Fibroblast of upper back skin (primary cell): Measurements from ENCODE around the gene ARHGAP23.

Experiments used
- DNase-seq: peaks from one replicate; pipeline ENCODE4 v3.0.0-alpha.2; 2013

Gene ARHGAP23

DNA sequence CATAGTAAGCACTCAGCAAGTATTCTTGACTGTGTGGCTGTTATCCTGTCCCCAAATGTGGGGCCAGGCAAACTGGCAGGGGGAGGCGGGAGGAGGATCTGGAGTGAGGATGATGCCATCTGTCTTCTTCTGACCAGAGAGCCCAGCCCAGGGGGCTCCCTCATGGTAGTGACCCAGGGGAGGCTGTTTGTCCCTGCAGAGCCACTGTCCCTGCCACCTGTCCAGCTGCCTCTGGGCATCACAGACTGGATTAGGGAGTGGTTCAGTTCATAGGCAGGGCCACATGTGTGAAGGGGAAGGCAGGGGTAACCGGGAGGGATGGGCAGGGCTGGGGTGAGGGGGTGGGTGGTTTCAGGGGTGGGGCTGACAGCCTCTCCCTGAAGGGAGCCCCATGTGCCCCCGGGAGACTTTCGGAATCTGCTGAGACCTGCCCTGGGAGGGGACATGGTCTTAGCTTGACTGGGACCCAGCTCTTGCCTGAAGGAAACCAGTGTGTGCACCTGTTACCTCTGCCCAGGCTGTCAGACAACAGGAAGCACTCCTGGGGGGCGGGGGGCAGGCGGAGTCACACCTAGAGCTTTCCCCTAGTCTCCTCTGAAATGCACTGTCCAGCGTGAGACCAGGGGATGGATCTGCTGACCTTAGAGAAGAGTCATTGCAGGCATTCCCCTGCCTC, 15.2 kb downstream of the ARHGAP23 start:
- DNase-seq, result no peak

DNA sequence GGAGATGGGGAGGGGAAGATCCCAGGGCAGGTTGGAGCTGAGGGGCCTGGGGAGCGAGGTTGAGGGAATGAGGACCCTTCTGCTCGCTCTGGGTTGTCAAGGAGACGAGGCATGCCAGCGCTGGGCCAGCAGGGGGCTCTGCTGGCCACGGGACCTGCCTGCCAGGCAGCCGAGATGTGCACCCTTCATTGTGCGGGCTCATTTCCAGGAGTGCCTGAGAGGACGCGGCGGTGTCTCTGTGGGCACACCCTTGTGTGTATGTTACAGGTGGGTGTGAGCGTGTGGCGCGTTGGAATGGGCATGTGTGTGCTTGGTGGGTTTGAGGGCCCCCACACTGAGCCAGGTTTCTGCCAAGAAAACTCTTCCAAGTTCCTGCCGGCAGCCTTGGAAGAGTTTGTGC, 15.9 kb downstream of the ARHGAP23 start:
- peak; percentile 68 for DNase-seq

DNA sequence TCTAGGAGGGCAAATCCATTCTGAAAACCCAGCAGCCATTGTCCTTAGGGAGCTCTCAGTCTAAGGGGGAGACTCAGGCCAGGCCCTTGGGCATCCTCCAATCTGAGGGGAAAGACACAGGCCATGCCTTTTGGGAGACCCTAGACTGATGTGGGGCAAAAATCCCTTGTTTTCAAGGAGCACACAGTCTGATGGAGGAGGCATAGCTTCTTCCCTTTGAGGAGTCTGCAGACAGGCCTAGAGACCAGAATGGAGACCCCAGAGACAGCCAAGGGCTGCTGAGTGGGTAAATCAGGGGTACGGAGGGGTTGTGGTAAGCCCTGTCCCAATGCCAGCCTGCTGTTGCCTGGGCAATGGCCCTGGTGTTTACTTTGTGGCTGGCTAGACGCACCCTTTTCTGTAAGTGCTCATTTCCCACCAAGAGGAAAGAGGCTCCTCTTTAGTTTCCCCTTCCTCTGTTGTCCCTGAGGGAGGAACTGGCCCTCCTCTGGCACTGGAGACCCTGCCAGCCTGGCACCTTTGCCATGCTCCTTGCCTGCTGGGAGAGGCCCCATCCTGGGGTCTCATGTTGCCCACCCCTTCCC, 19.3 kb downstream of the ARHGAP23 start:
- DNase-seq, result no peak

DNA sequence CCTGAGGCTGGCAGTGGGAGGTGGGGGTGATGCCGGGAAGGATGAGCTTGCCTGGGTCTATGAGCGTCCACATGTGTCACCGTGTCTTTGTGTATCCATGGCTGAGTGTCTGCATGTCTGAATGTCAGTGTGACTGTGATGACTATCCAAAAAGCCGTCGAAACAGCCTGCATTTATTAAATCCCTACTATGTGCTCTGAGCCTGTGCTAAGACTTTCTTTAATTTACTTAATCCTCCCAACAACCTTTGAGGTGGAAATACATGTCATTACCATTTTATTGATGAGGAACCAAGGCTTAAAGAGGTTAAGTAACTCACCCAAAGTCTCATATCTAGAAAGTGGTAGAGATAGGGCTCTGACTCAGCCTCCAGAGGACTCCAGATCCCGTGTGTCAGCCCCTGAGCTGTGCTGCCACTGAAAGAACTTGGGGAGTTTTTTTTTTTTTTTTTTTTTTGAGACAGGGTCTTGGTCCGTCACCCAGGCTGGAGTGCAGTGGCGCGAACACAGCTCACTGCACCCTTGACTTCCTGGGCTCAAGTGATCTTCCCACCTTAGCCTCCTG, 20.0 kb downstream of the ARHGAP23 start:
- no peak for DNase-seq

DNA sequence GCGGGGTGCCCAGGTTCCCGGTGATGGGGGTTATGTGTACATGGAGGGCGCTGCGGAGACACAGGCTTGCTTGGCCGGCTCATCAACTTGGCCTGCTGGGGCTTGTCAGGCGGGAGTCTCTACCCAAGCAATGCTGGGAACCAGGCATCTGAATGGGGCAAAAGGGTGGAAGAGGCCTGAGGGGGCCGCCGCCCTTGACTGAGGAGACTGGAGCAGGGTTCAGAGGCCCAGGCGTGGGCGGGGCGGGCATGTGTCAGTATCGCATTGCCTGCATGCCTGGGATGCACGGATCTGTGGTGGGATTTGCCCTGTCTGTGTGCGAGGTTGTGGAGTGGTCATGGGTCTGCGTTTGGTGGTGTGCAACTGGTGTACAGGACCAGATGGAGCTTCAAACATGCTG, 21.1 kb downstream of the ARHGAP23 start:
- DNase-seq, result peak; percentile 39

DNA sequence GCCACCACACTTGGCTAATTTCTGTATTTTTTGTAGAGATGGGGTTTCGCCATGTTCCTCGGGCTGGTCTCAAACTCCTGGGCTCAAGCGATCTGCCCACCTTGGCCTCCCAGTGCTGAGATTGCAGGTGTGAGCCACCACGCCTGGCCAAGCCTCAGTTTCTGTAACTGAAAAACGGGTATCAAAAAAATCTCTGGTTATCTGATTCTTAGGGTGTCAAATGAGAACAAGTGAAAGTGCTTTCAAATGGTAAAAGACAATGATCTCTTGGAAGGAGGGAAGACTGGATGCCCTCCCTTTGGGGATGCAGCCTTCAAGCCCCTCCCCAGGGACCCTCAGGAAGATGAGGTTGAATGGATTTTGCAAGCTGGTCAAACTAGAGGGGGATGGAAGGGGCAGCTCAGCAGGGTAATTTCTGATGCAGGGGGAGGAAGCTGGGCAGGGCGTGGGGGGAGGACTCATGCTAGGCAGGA, 22.3 kb downstream of the ARHGAP23 start:
- no peak for DNase-seq

DNA sequence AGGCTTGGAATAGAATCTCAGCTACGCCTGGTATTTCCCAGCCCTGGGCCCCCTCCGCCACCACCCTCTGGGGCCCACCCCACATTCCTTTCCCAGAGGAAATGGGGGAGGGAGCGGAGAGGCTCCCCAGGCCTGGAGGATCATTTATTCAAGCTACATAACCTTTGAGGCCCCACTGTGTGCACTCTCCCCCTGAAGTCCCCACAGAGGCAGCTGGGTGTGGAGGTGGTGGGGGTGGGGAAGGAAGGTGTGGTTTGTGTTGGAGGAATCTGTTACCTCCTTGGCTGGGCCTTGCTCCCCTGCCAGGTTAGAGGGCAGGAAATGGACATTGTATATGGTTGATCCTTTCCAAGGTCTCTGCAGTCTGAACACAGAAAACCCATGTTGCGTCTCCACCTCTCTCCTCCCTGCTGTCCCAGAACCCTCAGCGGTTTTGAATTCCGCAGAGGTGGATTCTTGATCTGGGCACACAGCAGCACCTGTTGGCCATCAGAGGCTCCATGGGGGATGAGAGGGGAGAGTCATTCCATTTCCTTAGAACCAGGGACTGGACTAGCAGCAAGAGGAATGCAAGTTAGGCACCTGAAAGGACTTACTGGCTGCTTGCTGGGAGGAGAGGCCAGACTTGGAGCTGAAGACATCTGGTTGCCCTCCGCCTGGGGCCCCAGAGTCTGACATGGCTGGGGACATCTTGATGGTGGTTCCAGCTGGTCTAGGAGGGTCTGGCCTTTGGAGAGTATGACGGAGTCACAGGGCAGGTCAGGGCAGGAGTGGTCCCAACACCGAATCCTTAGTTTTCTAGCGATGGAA, 23.0 kb downstream of the ARHGAP23 start:
- DNase-seq, result peak; percentile 93

DNA sequence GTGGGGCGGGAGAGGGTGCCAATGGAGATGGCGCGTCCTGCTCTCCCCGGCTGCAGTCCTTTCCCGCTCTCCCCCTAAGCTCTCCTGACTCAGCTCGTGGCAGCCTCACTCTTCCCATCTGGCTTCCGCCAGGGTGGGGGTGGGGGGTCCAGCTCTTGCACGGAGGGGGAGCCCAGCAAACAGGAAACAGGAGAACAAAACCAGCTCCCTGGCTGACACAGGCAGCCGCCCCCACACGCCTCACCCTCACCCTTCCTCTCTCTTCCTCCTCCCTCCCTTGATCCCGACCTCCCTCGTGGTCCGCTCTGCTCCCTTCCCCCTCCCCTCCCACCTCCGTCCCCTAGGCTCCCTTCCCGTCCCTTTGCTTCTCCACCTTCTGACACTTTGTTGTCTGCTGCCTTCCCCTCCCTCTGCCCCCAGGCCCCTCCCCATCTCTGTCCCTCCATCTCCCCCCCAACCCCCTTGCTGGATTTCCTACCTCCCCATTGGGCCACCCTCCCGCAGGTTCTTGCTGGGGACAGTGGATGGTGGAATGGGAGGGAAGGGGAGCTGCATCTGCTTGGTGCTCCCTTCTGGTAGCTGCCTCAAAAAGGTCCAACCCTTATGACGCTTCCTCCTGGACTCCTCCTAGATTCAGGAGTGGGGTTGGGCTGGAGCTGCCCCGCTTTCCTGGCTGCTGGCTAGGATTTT, 23.7 kb downstream of the ARHGAP23 start:
- DNase-seq, result peak; percentile 98

DNA sequence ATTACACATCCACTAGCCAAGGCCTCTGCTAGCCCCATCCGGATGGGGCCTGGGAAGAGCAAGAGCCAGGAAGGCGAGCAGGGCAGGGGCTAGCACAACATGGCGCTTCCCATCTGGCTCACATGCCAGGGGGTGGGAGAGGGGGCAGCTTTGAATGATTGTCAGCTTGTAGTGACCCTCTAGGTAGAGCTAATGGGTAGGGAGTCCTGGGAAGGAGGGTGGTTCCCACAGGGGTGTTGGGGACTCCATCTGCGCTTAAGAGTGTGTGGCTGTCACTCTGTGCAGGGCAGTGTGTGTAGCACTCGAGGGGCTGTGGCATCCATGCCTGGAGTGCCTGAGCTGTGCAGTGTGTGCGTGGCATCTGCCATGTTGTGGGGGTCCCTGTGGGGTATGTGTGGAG, 24.5 kb downstream of the ARHGAP23 start:
- no peak for DNase-seq

DNA sequence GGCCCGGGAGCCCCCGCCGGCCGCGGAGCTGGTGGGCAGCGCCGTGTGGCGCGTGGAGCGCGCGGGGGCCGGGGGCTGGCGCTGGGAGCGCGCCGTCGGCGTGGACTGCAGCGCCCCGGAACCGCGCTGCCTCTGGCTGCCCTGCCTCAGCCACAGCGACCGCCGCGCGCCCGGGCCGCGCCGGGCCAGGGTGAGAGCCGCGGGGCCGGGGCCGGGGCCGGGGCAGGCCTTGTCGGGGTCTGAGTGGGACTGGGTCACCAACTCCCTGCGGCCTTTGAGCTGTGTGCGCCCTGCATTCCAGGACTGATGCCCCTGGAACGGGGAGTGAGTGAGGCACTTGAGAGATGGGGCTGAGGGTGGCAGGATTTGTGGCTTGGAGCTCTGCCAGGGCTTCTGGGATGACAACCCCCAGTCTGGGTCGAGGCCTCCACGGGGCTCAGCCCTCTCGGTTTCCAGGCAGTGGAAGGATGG, 25.7 kb downstream of the ARHGAP23 start:
- peak; percentile 65 for DNase-seq

DNA sequence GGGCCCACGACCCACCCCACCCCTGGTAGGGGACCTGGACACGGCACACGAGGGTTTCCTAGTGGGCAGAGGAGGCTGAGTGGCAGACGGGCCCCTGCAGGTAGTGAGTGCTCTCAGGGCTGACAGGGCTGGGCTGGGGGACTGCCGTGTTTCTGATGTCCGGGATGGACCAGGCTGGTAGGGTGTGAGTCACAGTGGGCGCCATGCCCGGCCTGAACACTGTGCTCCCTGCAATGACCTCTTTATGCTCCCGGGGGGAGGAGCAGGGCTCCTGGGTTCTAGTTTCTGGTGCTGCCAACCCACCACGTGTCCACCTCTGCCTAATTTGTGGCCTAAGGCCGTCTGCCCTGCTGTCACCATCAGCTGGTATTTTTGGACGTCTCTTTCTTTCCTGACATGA, 26.3 kb downstream of the ARHGAP23 start:
- DNase-seq, result peak; percentile 67

DNA sequence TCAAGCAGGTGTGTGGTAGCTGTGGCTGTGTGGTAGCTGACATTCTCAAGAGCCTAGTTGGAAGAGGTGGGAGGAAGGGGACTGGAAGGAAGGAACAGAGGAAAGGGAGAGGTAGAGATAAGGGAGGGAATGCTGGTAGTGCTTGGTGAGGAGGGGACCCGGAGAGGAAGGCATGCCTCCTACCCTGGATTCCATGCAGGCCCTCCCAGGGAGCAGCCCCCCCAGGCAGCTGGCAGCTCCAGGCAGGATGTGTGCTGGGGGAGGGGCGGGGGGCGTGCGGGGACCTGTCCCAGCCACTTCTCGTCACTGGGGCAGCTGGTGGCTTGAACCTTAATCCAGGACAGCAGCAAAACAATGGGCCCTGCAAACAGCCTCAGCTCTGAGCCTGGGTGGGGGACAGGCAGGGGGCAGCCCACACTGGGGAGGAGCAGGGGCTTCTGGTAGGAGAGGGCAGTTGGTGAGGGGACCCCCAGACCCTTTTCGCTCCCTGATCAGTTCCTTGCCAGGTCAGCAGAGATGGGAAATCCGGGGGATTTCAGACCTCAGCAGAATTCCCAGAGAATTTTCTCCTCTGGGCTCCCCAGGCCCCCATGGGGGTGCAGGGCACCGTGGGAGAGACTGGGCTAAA, 27.1 kb downstream of the ARHGAP23 start:
- peak; percentile 23 for DNase-seq

DNA sequence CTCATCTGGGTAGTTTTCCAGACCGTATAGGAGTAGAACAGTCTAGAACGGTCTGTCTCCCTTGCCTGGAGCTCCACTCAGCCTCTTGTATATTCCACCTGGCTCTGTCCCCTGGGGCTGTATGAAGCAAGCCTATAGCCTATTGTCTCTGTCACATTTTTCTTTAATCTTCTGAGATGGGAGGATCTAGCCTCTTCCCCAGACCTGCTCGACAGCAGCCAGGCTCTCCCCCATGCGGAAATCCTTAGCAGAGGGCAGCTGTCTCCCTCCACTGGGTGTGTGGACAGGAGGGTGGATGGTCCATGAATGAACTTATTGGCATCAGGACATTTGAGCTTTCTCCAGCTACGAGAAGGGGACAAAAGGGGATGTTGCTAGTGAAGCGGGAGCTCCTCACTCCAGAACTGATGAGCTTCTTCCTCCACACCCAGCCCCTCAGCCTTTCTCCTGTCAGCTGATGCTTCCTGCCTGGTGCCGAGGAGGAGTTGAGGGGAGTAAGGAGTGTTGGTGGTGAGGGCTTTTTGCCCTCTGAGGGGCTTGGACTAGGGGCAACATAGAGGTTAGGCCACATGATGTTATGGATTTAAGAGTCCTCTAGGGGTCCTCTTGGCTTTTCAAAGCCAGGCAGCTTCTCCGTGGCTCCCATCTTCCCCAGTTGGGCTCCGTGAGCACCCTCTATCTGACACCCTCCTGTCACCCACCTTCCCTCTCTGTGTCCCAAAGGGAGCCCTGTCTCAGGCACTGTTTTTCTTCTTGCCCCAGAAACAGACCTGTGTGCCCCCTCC, 28.0 kb downstream of the ARHGAP23 start:
- DNase-seq, result no peak

DNA sequence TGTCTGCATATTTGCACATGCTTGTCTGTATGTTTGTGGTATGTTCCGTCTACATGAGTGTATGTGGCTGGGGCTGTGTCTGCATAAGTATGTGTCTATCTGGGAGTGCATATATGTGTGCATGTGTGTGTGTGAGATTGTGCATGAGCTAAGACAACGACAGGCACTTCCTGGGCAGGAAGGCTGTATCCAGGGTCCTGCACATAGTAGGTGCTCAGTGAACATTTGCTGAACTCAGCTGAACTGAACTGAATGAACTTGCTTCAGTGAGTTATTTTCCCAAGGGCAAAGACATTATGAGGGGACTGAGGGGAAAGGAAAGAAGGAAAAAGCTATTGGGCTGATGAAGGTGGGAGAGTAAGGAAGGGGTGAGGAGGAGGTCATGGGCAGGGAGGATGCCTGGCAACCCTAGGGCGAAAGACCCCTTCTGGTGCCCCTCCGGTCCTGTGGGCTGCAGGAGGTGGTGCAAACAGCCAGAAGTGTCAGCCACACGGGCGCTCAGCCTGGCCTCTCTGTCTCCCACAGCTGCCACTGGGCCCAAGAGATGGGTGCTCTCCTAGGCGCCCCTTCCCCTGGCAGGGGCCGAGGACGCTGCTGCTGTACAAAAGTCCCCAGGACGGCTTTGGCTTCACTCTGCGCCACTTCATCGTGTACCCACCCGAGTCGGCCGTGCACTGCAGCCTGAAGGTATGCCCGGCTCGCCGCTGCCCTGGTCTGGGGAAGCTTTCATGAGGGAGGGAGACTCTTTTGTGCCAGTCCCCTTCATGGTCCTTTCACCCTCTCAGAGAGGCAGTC, 29.5 kb downstream of the ARHGAP23 start:
- no peak for DNase-seq

DNA sequence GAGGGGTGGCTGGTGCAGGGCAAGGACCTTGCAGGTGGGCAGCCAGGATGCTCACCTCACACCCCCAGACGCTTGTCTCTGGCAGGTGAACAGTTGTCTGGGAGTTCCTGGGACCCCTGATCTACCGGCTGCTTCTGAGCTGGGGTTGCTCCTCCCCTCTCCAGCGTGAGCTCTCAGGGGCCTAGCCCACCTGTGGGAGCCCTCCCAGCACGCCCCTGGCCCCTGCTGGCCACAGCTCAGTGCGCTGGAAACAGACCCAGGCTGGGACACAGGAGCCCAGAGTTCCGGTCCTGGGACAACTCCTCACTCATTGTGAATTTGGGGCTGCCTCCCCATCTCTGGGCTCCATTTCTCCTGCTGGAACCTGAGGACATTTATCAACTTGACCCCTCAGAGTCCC, 30.3 kb downstream of the ARHGAP23 start:
- no peak for DNase-seq

DNA sequence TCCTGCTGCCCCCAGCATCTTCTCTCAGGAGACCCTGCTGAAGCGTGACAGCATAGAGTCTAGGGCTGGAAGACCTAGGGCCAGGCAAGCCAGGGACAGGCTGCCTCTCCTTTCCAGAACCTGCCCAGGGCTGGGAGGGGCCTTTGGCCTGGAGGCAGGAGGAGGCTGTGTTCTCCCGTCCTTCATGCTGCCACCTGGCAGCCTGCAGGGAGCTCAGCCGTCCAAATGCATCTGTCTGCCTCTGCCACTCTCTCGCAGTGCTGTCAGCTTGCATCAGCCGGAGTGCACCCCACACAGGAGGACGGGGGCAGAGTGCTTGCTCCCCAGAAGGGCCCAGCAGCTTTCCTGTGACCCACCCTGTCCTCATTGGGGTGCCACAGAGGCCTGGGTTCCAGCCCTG, 31.3 kb downstream of the ARHGAP23 start:
- no peak for DNase-seq

DNA sequence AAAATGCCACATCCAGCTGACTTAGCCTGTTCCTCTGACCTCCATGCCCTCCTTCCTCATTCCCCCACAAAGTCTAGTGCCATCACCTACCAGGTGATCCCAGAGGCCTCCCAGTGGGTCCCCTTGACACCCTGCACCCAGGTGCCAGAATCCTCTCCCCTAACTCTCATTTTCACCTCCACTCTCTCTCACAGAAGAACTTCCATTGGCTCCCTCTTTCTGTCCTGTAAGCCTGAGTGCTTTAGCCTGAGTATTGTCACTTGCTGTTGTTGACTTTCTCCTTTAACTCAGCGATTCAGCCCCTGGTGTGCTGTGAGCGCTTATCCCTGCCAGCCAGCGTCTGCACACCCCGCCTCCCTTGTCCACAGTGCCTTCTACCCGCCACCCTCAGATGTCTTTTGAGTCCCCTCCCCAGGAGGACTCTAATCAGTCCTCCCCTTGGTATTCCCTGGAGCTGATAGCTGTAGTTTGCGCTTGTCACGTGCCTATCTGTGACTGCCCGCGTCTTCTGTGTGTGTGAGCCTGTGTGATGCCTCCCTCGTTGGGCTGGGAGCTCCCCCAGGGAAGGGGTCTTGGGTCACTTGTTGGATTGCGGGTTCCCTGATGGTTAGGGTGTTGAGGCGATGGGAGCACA, 31.9 kb downstream of the ARHGAP23 start:
- DNase-seq, result no peak

DNA sequence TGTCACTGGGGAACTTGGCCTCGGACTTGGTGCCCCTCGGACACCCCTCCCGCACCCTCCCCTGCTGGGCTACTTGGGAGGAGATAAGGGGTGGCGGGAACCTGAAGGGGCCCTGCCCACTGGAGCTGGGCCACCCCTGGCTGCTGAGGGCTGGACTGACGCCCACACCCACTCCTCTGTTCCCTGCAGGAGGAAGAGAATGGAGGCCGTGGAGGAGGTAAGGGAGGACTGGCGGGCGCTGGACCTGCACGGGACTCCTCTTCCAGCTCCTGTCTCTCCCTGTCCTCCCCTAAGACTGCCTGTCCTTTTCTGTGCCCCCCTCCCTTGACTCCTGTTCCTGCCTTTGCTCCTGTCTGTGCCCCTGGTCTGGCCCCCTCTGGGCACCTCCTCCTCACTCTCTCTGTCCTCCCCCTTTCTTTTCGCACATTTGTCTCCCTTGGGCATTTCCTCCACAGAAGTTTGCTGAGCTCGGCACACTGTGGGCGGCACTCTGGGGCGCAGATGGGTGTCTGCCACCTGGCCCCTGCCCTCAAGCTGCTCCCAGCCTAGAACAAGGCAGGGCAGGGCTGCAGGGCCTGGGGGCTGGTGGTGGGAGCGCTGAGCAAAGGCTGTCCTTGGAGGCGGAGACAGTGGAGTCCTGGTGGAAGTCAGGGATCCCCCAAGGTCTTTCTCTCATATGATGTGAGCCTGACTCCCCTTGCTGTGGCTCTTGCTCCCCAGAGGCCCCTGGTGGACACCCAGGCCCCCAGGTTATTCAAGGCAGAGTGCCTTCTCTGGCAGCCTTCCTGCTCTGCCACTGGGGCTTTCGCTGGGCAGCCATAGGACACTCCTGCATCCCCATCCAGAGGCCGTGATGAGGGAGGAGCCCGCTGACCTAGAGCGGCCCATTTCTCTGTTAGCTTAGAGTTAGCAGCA, 32.7 kb downstream of the ARHGAP23 start:
- DNase-seq, result no peak

DNA sequence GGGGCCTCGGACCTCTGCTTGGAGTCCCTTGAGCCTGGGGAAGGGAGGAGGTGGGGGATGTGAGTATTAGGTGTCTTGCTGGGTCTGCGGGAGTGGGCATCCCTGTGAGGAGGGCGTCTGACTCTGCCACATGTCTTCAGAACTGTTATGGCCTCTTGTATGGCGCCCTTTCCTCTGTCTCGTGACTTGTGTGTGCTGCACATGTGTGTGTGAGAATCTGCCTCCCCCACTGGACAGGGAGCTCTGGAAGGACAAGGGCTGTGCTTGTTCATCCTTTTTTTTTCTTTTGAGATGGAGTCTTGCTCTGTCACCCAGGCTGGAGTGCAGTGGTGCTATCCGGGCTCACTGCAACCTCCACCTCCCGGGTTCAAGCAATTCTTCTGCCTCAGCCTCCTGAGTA, 33.4 kb downstream of the ARHGAP23 start:
- DNase-seq, result no peak
